ENCODE data around the gene CYP46A1. TPM values are rescaled to one million over a fixed set of nuclear protein-coding genes. Genes with fewer than 3 reads are reported as not detected.

Gene CYP46A1
- total RNA-seq, 4 donors from 2014 or later, result 0.18 to 2.2 (median 0.45) TPM

DNA sequence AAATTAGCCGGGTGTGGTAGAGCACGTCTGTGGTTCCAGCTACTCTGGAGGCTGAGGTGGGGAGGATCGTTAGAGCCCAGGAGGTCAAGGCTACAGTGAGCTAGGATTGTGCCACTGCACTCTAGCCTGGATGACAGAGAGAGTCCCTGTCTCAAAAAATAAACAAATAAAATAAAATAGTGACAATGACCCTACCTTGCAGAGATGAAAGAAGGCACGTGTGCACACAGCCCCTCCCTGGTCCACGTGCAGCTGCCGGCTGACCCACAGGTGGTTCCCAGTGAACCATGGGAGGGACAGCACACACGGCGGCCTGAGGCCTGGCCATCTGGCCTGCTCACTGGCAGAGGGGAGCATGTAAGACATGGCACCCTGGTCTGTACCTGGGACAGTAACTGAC is 34.5 kb upstream of the CYP46A1 start:
- TF ChIP-seq POLR2A (IDR thresholded peaks at IDR 0.05), result no peak
- TF ChIP-seq, protein P1, sequence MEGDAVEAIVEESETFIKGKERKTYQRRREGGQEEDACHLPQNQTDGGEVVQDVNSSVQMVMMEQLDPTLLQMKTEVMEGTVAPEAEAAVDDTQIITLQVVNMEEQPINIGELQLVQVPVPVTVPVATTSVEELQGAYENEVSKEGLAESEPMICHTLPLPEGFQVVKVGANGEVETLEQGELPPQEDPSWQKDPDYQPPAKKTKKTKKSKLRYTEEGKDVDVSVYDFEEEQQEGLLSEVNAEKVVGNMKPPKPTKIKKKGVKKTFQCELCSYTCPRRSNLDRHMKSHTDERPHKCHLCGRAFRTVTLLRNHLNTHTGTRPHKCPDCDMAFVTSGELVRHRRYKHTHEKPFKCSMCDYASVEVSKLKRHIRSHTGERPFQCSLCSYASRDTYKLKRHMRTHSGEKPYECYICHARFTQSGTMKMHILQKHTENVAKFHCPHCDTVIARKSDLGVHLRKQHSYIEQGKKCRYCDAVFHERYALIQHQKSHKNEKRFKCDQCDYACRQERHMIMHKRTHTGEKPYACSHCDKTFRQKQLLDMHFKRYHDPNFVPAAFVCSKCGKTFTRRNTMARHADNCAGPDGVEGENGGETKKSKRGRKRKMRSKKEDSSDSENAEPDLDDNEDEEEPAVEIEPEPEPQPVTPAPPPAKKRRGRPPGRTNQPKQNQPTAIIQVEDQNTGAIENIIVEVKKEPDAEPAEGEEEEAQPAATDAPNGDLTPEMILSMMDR (IDR thresholded peaks at IDR 0.05 in 4 of 5, conservative IDR thresholded peaks at IDR 0.05 in 1 of 5), result no peak
- no peak overlapping the region for H3K27ac ChIP-seq
- H3K4me1 ChIP-seq, result no peaks in the 10 kb centered on the region
- peaks cover 4 to 14% (median 14%) of the 10 kb centered on the region in 3 donors for H3K27me3 ChIP-seq
- H3K9me3 ChIP-seq, result no peaks in the 10 kb centered on the region
- H3K4me3 ChIP-seq, result no peak overlapping the region
- ATAC-seq, result no peak
- no peaks in the 10 kb centered on the region for H3K36me3 ChIP-seq
- in situ Hi-C loops (cut with MboI; ENCODE audit: low sequenced_read_pairs in 4 of 4), result no loop called here
- intact Hi-C loops (cut with DNase I; ENCODE audit: low total_unique reads), result no loop called here
- no peak for DNase-seq

DNA sequence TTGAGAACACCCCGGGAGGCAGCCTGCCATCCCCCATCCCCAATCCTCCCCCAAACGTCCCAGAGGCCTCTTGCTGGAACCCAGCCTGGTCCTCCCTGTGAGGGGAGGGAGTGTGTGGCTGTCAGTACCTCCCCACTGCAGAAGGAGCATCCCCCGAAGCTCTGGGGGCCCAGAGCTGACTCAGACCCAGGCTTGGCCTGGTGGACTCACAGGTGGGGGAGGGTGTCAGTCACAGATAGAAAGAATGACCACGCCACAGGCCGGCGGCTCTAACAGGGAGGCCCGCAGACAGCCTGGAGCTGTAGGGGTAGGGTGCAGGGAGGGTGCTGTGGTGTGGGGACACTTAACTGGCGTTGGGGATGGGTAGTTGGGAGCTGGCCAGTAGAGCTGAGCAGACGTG is 33.9 kb upstream of the CYP46A1 start:
- Histone ChIP-seq H3K27me3 (peaks cover 3 to 14% (median 14%) of the 10 kb centered on the region in 3 donors), H3K36me3 (no peaks in the 10 kb centered on the region), H3K4me3 (no peak overlapping the region), H3K4me1 (no peaks in the 10 kb centered on the region), H3K27ac (no peak overlapping the region), H3K9me3 (no peaks in the 10 kb centered on the region)
- TF ChIP-seq, protein P1 (IDR thresholded peaks at IDR 0.05 in 4 of 5, conservative IDR thresholded peaks at IDR 0.05 in 1 of 5), result no peak
- TF ChIP-seq POLR2A (IDR thresholded peaks at IDR 0.05), result no peak
- intact Hi-C loops (cut with DNase I; ENCODE audit: low total_unique reads) (no loop called here), in situ Hi-C loops (cut with MboI; ENCODE audit: low sequenced_read_pairs in 4 of 4) (no loop called here)
- ATAC-seq (no peak), DNase-seq (no peak)

DNA sequence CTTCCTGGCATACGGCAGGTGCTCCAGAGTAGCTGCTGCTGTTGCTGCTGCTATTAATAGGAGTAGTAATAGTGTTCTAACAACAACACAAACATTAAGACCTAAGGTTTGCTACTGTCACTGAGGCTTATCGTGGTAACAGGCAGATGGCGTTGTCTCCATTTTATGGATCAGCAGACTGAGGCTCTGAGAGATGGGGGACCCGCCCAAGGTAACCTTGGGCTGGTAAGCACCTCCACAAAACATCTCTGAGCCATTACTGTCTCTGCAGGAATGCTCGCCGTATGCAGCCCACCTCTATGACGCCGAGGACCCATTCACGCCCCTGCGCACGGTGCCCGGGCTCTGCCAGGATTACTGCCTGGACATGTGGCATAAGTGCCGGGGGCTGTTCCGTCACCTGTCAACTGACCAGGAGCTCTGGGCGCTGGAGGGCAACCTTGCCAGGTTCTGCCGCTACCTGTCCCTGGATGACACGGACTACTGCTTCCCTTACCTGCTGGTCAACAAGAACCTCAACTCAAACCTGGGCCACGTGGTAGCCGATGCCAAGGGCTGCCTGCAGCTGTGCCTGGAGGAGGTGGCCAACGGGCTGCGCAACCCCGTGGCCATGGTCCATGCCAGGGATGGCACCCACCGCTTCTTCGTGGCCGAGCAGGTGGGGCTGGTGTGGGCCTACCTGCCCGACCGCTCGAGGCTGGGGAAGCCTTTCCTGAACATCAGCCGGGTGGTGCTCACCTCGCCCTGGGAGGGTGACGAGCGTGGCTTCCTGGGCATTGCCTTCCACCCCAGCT is 31.9 kb upstream of the CYP46A1 start:
- DNase-seq, result no peak
- ATAC-seq, result no peak
- no peak overlapping the region for H3K27ac ChIP-seq
- in situ Hi-C loops (cut with MboI; ENCODE audit: low sequenced_read_pairs in 4 of 4) (no loop called here), intact Hi-C loops (cut with DNase I; ENCODE audit: low total_unique reads) (no loop called here)
- H3K4me3 ChIP-seq, result no peak overlapping the region
- TF ChIP-seq, protein P1 (IDR thresholded peaks at IDR 0.05 in 4 of 5, conservative IDR thresholded peaks at IDR 0.05 in 1 of 5), result no peak
- TF ChIP-seq POLR2A (IDR thresholded peaks at IDR 0.05), result no peak
- no peaks in the 10 kb centered on the region for H3K36me3 ChIP-seq
- H3K9me3 ChIP-seq, result no peaks in the 10 kb centered on the region
- peaks cover 0 to 14% (median 3%) of the 10 kb centered on the region in 3 donors for H3K27me3 ChIP-seq
- no peaks in the 10 kb centered on the region for H3K4me1 ChIP-seq

DNA sequence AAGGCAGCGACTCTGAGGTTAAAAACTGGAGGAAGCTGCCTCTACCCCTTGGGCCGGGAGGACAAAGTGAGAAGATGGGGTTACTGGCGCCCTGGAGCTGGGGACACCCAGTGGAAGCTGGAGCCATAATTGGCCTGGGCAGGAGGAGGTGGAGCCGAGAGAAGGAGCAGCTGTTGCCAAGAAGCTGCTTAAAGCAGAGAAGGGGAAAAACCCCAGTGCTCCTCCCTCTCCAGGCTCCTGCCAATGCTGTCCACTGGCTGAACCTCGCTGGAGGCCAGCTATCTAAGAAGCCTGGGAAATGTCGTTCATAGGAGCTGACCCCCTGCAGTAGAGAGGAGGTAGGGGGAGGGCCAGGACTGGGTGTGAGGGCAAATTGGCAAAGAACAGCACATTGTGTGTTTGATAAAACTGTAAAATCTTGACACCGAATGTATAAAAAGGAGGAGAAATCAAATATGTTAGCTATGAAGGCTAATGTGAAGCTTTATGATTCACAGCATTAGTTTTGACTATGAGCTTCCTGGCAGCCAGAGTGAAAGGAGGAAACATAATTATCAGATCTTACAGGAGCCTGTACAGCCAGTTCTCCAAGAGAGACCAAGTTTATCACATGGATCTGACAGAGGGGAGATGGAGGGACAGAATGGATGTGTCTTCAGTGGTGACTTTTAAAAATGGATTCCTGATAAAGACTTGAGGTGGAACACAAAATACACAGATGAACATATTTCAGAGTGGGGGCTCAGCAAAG is 29.7 kb upstream of the CYP46A1 start:
- Histone ChIP-seq H3K27me3 (peaks cover 8 to 30% (median 16%) of the 10 kb centered on the region in 3 donors), H3K4me3 (no peak overlapping the region), H3K36me3 (no peaks in the 10 kb centered on the region), H3K4me1 (no peaks in the 10 kb centered on the region), H3K9me3 (no peaks in the 10 kb centered on the region), H3K27ac (no peak overlapping the region)
- TF ChIP-seq, protein P1 (IDR thresholded peaks at IDR 0.05 in 4 of 5, conservative IDR thresholded peaks at IDR 0.05 in 1 of 5), result no peak
- TF ChIP-seq POLR2A (IDR thresholded peaks at IDR 0.05), result no peak
- DNase-seq (no peak), ATAC-seq (peak in 1 of 2 donors; percentile 56)
- intact Hi-C loops (cut with DNase I; ENCODE audit: low total_unique reads) (no loop called here), in situ Hi-C loops (cut with MboI; ENCODE audit: low sequenced_read_pairs in 4 of 4) (no loop called here)
